ENCODE results near the gene PDE4D.

PDE4D gene

DNA sequence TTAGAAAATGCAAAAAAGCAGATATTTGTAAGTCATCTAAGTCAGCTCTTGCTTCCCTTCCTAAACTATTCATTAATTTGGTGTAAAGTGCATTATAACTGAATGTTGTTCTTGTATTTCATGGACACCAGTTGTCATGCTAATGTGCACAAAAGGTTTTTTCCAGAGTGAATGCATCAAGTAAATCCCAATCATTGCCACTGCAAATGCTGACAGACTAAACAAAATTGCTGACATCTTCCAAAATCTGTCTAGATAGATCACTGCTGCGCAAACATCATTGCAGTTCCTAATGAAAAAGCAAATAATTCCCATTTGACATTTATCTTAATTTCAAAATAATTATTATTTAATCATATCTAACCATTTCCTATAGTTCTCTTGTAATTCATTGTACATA, 161.7 kb downstream of the PDE4D start:
- DNase-seq = no peak

DNA sequence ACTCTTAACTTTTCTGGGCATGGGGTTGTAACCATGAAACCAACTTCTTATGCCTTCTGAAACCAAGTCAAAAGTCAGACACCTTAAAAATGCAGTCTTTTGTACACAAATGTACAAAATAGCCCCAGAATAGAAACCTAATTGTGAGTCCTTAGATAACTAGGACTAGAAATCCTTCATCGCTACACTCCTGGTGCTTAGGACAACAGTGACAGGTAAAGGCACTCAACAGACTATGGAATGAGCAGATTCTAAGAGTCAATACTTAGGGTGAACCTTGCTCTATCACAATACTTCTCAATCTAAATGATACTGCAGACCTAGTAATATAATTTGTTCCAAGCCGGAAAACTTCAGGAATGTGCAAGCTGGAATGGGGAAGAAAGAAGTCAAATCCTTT, 163.7 kb downstream of the PDE4D start:
- DNase-seq = no peak

DNA sequence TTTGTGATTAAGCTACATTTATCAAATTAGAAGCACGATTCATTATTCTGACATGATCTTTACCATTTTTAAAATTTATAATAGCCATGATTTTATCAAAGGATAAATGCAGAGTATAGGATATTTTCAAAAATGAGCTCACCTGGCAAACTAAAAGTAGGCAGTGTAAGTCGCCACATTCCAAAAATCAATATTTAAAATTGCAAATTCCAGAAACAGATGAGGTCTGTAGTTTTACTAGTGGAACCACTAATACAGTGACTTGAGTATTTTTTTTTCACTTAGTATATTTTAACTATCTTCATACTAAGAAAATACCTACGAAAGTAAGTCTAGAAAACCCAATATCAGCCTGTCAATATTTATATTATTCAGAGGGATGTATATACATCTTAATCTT, 164.2 kb downstream of the PDE4D start:
- no peak for DNase-seq

DNA sequence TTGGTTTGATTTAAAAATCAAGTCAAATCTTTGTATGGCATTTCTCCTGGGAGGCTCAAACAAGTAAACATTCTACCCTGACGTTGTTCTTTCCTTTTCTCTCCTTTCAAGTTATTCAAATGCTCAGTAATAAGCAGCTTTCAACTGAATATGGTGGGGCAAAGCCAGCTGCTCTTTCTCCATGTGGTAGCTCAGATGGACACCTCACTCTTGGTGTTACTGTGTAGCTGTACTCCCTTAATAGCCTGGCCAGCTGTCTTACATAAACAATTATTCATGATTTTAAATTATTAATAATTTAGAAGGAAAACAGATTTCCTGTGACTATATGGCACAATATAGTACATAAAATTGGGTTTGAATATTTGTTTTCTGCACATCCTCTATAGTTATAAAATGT, 165.2 kb downstream of the PDE4D start:
- DNase-seq = no peak

DNA sequence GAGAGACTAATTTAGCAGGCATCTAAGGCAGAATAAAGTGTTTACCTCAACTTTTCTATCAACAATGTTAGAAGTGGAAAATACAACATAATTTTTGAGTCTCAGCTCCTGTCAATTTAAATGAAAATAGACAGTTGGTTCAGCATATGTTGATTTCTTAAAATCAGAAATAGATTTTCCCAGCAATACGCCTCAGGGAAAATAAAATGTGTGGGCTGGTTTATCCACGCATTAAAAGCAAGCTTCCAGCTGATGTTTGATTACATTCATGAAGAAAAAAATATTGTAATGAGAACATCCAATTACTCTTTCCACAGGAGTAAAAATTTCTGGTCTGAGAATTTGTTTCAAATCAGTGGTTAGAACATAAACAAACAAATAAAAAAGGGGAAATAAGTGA, 166.3 kb downstream of the PDE4D start:
- DNase-seq = no peak

DNA sequence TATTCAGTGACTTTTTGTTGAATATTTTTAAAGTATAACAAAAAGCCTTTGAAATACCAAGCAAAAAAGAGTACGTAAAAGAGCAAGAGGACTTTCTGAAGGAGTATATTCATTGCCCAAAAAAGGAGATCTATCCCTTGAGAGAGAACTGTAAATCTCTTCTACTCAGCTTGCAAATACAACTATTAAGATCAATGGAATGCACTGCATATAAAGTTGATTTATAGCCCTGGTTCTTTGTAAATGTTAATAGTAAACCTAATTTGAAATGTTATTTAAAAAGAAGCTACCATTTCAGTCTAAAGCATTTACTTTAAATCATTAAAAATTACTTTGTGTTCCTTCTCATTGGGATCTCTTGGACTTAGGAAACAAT, 168.1 kb downstream of the PDE4D start:
- no peak for DNase-seq

DNA sequence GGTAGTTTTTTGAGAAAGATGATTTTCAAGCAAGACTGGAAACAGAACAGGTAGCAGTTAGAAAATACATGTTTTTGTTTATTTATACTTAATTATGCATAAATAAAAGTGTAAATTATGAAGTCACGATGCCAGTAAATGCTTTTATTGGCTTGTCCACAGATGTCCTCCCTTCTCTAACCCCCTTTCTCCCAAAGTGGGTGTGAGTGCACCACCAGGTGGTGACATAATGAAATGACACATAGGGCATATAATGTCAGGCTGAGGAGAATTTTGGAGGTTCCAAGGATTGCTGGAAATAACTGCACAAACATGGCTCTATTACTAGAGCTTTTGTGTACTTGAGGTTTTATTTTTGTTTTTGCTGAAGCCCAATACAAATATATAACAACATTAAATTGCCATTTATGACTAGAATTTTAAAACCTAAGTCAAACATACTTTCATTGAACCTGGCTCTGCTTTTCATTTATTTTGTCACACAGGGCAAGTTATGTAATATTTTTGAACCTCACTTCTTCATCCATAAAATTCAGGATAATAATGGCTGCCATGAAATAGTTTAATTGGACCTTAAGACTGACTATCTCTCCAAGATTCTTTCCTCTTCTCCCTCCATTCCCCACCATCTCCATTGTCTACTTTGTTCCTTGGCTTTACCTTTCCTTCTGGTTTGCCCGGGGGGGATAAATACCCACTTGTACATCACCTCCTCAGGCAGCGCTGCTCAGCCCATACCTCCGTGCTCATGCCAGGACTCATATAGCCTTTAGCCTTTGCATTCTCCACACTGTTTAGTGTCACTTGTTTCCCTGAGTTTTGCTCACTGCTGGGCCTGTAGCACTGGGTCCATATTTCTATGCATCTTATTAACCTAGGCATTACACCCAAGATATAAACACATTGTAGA, 168.8 kb downstream of the PDE4D start:
- DNase-seq = no peak

DNA sequence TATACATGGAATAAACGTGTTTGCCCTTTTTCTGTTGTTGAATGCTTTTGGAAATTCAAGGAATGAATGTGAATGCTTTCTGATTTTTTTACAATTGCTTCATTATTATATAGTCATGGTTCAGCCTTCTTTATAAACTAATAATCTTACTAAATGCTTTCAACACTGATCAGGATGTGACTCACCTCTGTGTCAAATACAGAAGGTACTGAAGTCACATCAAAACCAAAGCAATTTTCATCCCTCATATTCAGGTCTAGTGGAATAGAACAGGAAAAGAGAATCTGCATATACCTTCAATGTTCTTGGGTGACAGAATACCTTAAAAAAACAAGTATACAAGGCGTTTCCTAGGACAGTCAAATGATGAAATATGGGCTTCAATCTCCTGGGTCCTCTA, 170.7 kb downstream of the PDE4D start:
- DNase-seq = no peak

DNA sequence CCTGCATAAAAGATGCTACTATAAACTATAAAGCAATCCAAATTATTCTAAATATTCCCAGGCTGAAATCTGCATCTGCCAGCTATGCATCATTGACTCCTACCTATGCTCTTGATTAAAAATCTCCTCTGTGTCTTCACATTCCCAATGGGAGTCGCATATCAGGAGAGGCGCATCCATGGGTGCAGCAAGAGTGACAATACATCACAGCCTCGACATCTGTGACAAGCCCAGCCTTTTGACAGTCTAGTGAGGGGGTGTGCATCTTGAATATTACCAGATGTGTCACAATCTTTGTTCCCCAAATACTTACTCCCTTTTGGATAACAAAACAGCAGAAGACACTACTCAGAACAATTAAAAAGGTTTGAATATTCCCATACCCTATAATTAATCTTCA, 171.8 kb downstream of the PDE4D start:
- no peak for DNase-seq

DNA sequence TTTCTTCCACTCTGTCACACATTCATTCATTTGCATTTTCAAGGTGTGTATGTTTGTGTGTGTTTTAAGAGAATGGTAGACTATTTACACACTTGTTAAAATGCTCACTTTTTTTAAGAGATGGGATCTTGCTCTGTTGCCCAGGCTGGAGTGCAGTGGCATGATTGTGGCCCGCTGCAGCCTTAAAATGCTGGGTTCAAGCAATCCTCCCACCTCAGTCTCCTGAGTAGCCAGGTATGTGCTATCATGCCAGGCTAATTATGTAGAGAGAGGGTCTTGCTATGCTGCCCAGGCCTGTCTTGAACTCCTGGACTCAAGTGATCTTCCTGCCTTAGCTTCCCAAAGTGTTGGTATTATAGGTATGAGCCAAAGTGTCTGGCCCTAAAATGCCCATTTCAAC, 173.5 kb downstream of the PDE4D start:
- no peak for DNase-seq

DNA sequence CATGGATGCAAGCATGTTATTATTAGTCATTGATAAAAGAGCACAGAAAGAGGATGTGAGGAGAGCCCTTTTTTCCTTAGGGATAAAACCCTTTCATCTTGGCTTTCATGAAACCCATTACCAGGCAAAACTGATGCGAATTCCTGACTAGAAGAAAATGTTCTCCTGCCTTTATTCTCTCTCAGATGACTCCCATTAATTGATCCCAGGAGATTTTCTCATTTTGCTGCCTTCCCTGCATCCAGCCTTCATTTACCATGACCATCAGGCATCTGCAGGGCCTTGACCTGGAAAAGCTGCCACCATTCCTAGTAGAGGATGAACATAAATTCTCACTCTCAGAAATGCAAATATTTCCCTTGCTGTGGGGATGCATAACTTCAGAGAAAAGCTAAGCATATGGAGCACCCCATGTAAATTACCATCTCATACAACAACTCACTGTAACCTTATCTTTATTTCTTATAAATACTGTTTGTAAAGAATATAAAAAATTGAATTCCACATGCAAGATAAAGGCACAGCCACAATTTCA, 176.5 kb downstream of the PDE4D start:
- DNase-seq = no peak

DNA sequence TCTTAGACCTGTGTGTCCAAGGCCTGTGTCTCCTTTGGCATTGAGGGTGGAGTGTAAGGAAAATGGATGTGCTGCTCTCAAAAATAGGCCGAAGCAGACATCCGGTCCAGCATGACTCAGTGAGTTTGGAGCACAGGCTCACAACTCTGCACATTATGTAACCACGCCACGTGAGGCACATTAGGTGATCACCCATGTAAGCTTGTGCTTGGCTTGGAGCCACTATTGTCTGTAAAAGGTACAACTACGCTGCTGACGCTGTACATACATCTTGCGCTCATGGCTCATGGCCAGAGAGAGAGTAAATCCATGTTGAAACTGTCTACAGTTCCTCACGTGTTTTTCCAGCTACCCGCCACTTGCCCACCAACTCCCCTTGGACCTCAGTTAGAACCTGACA, 177.5 kb downstream of the PDE4D start:
- DNase-seq = no peak

DNA sequence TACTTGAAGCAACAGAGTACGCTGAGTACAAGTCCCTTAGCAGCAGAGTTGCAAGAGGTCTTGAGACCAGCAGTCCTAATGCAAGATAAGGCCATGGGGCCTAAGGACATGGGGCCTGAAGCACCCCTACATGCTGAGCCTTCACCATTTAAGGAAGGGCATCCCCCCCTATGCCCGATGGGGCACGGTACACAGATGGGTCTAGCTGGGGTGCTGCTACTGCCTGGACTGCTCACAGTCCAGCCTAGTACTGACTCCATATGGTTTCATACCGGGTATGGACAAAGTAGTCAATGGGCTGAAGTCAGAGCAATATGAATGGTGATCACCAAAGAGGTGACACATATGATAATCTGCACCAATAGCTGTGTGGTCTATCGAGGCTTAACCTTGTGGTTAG, 178.3 kb downstream of the PDE4D start:
- no peak for DNase-seq

DNA sequence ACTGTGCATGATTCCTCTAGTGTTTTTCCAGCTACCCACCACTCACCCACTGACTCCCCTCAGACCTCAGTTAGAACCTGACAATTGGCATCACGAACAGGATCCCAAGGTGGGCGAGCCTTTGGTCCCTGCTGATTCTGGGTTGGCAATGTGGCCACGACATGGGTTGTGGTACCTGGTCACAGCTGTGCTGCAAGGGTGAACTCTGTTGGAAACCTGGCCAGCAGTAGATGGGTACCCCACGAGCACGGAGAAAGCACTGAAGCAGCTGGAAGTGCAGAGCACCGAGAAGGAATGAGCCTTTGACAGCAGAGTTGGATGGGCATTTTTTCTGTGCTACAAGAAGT, 180.1 kb downstream of the PDE4D start:
- DNase-seq = no peak

DNA sequence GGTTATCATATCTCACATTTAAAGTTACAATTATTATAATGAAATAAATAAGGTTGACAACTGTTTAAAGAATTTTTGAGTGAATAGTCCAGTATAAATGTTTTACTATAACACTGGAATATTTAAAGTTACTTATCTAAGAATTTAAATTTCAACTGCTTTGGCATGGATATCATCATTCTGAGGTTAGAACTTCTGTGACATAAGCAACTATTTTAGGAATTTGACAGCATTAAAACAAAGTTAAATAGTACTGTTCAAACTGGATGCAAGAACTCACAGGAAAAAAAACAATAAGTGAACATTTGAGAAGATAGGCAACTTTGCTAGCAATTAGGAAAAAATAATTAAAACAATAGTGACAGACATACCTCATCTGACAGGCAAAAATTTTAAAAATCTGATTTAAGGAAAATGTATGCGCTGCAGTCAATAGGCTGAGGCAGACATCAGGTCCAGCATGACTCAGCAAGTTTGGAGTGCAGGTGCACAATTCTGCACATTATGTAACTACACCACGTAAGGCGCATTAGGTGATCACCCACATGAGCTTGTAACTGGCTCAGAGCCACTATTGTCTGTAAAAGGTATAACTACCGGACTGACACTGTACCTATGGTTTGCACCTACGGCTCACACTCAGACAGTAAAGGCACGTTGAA, 180.6 kb downstream of the PDE4D start:
- DNase-seq = no peak

DNA sequence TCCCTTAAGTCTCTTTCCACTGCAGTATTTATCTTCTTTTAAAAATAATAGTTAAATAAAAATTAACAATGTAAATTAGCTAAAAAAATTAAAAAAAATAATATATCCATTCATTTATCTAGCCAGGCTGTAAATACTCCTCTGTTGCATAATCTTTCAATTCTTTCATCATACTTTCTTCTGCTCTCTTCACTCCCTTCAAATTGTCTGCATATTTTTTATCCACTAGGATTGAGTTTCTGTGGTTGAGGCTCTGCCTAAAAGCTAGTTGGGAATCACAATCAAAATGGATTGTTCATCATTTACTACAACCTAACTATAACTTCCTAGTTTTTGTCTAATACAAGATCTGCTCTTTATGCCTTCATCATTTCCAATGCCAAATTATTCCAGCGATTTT, 182.2 kb downstream of the PDE4D start:
- DNase-seq = no peak

DNA sequence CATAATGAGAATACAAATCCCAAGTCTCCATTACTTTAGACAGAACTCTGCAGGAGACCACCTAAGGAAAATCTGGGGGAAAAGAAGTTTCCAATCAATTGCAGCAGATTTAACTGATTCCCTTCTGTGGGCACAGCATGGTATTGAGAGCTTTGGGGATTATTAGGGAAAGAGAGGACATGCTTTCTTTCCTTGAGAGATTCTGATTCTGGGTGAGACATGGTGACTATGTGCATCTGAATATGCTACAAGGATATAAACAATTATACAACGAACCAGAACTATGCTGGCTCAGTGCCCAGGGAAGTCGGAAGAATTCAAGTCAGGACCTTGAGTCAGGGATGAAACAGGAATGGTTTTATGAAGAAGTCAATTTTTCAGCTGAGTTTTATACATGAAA, 183.7 kb downstream of the PDE4D start:
- DNase-seq = peak; percentile 34

DNA sequence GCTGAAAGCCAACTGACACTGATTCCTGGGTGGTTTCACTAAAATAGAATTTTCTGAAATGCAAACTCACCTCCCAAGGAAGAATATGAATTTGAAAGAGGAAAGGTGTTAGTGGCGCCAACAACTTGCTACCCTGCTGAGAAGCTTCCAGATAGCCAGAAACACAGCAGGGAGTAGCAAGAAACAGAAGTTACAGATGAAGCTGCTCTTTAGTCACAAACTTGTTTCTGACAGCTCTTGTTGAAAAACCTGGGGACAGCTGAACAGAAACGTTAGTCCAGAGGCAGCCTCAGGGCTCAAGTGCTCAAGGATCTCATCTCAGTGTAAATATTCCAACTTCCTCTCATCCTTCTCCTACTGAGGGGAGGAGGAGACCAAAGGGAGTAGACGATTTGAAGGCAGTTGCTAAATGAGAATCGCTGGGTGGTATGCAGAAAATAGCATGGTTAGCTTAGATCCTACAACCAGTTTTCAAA, 184.1 kb downstream of the PDE4D start:
- no peak for DNase-seq

DNA sequence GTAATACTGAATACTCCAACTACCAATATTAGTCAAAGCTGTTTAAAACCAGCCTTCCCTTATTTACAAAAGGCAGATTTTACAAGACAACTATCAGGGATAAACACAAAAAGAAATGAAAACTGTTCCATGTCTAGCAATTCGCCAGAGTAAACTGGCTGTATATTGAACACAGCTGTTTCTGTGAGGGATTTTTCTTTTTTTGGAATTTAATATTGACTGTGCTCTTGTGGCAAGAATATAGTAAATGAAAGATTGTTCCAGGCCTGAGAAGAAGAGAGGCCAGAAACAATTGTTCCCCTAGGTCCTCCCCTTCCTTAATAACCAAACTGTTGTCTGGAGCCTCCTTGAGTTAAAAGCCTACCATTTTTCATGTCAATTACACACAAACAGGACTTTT, 188.6 kb downstream of the PDE4D start:
- DNase-seq = no peak

DNA sequence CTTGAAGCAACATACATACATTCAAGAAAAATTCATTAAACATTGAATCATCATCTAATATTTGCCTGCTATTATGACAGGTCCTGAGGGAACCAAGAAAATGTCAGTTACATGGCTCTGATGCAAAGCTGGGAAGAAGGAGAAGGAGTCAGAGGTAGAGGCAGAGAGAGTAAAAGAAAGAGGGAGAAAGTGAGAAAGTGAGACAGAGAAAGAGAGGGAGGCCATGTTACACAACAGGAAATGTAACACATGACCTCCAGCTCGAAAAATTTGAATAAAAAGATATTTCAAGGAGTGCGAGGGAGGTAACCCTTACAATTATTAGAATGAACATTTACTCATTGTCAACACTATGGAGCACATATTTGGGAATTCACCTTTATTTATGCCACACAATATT, 189.7 kb downstream of the PDE4D start:
- no peak for DNase-seq

DNA sequence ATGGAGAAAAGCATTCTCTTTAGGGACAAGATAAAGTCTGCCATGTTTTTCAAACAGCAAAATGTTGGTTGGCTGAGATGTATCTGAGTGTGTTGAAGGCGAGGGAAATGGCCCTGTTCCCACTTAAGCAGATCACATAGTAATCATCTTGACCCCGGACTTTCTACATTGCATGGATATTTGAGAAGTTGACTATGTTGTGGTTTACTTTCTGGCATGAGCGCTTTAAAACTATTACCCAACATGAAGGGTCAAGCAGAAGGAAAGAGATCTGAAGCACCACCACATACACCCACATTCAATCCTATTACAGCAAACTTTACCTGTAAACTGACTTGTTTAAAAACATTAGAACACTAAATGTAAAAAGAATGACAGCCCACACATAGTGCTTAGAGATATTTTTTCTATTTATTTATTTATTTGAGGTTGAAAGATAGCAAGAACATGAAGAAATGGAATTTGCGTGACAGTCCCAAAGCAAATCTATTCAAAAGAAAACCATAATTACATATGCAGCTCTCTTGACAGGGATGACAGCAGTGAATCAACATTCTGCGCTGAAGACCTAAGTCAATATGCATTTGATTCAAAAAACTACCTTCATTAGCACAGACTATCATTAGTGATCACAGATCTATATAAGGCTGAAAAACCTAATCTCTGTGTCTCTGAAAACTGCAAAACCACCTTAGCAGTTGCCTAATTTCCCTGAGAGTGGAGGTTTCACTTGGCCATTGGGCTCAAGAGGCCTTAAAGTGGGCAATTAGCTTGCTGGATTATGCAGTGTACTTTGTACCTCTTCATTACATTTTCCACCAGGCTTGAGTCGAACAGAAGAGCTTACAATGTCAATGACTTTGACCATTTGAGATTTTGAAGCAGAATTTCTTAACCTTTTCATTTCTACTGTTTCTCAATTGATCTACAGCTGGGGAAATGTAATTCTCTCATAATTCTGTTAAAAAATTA, 195.0 kb downstream of the PDE4D start:
- no peak for DNase-seq

DNA sequence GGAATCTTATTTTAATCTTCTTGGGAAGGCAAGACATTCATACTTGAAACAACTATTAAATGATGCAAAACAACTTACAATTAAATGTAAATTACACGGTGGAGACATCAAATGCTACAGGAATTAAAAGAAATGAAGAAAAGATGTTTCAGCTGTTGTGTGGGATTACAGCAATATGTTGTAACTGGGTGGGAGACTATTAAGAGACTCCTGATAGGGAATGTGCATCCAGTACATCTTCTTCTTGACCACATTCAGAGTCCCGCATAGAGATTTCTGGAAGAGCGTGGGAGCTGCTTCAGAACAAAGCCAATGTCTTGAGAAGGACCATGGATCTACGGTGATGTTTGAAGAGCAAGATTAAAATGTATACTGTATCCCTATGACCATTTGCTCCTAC, 199.1 kb downstream of the PDE4D start:
- DNase-seq = no peak

All from right hindlimb (tissue), 1 donor.